ACHN (cell line): ENCODE measurements around the gene ENO2.
"Not testable (repeated sequence)": the region's sequence is repeated elsewhere in the genome, so short reads cannot be mapped to it uniquely, and the experiment has no call there.

Experiments used
- DNase-seq: peaks from one replicate; pipeline ENCODE4 v3.0.0-alpha.2; 2015
- in situ Hi-C: cut with HindIII; loops from 2 replicates; pipeline ENCODE4 v1.10.0; 2017; ENCODE audit warnings: low sequenced_read_pairs, low pct_ligation_motif_present, low pct_unique_long_range_greater_than_20kb

Gene ENO2

DNA sequence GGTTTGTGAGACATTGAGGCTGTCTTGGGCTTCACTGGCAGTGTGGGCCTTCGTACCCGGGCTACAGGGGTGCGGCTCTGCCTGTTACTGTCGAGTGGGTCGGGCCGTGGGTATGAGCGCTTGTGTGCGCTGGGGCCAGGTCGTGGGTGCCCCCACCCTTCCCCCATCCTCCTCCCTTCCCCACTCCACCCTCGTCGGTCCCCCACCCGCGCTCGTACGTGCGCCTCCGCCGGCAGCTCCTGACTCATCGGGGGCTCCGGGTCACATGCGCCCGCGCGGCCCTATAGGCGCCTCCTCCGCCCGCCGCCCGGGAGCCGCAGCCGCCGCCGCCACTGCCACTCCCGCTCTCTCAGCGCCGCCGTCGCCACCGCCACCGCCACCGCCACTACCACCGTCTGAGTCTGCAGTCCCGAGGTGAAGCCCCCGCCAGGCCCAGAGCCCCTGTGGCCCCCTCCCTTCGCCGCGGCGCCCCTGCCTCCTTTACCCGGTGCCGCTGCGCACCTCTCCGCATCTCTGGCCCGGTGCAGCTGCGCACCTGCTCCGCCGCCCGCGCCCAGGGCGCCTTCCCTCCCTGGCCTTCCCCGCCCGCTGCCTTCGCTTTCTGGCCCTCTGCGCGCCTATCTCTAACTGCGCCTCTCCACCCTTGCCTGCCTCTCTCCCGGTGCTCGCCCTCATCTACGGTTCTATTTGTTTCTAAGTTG lies at the start of gene ENO2:
Gene ENO2 (plus strand): TSS at position 335 of the 701 bp plus-strand sequence. CDS start 1,253 bp downstream, outside the sequence.
- in situ Hi-C loops = no loop called here
- peak; percentile 79 for DNase-seq

DNA sequence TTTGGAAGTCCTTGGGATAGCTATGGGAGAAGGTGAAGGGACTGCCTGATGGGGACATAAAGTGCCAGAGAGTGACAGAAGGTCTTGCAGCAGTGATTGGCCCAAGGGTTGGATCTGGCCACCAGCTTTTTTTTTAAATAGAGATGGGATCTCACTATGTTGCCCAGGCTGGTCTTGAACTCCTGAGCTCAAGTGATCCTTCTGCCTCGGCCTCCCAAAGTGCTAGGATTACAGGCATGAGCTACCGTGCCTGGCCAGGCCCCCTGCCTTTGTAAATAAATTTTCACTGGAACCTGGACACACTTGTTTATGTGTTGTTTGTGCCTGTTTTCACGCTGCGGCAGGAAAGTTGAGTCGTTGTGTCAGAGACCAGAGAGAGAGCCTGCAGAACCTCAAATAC lies 49.1 kb upstream of the ENO2 start:
- in situ Hi-C loops, DNase-seq: not testable (repeated sequence)

DNA sequence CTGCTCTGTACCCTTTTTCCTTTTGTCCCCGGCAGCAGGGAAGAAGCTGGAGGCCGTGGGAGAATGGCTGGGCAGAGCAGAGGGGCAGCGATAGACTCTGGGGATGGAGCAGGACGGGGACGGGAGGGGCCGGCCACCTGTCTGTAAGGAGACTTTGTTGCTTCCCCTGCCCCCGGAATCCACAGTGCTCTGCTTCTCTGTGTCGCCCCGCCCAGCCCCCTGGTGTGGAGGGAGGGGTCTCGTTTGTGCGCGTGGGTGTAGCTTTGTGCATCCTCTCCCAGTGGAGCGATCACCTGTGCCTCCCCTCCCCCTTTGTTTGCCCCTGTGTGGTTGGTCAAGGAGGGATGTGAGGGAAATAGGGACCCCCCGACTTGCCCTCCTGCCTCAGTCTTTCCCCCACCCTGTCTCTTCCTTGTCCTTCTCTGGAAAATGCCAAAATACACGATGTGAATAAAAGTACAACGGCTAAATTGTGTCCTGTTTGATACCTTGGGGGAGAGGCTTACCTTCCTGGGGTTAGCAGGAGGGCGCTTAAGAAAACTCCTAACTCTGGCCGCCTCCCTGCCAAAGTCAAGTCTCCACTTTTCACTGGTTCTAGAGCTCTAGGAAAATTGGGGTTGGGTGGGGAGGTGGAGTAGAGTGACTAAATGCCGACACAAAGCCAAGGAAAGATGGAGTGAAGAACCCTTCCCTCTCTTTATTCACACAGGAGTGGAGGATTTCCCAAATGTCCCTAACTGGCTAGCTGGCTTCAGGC lies 48.0 kb upstream of the ENO2 start:
- in situ Hi-C loops = no loop called here
- DNase-seq = no peak

- in situ Hi-C loops = no loop called here
- peak; percentile 36 for DNase-seq
These were observed 47.4 kb upstream of the ENO2 start for GRCh38 chr12:6866920-6867412.

DNA sequence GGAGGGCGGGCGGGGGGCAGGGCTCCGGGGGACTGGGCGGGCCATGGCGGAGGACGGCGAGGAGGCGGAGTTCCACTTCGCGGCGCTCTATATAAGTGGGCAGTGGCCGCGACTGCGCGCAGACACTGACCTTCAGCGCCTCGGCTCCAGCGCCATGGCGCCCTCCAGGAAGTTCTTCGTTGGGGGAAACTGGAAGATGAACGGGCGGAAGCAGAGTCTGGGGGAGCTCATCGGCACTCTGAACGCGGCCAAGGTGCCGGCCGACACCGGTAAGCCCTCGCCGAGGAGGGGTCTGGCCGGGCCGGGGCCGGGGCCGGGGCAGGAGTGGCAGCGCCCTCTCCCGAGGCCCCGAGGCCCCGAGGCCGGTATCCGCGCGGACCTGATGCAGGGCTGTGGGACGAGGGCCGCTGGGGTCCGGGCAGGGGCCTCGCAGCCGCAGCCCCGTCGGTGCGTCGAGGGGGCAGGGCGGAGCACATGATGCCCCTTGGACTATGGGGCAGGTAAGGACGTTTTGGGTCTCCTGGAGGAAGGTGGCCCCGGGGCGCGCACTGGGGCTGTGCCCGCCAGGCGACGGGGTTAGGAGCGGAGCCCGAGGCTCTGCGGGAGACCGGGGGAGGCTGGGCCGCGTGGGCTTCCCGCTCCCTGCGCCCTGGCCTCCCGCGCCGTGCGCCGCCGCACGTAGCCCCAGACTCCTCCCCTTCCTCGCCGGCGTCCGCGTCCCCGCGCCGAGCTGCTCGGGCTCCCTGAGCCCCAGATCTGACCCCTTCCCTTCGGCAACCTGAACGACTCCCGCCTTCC lies 46.8 kb upstream of the ENO2 start, which contains the start of gene TPI1:
Gene TPI1 (plus strand): TSS at position 119 of the 798 bp plus-strand sequence. CDS start 36 bp downstream, at position 155.
- in situ Hi-C loops = no loop called here
- DNase-seq = peak; percentile 85

DNA sequence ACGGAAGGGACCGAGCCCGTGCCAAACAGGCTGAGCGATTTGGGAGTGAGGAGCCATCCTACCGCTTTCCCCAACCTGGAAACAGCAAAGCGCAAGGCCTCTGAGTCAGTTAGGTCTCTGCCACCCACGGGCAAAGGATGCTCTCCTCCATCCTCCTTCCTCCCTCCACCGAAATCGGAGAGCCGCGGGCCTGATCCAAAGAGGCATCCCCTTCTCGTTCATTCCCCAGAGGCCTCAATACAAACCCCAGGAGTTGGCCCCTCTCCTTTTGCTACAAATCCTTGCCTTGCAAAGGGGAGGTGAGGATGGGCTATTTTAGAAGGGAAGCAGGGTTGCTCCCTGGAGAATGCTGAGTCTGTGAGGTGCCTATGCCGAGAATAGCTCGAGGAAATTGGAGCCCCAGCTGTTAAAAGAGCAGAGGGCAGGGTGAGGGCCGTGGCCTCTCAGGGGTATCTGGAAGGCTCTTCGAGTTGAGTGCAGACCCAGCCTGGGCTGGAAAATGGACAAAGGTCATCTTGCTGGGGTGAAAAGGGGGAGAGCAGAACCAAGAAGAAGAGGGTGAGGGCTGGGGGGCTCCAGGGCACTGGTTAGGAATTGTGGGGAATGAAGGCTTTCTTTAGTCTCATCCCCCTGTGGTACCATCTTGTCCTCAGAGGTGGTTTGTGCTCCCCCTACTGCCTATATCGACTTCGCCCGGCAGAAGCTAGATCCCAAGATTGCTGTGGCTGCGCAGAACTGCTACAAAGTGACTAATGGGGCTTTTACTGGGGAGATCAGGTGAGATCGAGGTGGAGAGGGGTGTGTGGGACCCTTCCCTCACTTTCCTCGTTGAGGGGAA lies 46.0 kb upstream of the ENO2 start:
- peak; percentile 36 for DNase-seq
- in situ Hi-C loops = no loop called here

DNA sequence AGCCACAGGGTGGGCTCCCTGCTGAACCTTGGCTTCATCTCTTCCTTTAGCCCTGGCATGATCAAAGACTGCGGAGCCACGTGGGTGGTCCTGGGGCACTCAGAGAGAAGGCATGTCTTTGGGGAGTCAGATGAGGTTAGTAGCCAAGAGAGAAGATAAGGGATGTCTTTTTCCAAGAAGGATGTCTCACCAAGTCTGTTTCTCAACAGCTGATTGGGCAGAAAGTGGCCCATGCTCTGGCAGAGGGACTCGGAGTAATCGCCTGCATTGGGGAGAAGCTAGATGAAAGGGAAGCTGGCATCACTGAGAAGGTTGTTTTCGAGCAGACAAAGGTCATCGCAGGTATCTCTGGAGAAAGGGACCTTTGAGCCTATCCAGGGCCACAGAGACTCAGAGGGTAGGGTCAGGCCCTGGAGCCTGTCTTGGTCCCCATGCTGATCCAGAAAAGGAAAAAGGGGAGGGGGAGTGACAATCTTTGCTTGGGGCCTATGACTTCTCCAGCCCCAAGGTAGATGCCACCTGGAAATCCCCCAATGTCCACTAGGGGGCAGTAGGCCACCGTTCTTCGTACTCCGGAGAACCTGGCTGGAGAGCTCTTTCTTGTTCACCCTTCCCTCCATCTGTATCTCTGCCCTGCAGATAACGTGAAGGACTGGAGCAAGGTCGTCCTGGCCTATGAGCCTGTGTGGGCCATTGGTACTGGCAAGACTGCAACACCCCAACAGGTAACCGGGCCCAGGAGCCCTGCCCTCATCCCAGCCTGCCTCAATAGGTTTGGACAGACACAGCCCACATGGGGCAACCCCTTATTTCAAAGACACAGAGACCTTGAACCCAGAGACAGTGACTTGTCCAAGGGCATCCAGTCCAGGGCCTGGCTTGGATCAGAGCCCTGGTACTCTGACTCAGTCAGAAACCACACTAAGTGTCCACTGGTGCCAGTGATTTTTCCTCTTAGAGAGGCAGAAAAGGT lies 45.0 kb upstream of the ENO2 start:
- in situ Hi-C loops = no loop called here
- DNase-seq = peak; percentile 89

DNA sequence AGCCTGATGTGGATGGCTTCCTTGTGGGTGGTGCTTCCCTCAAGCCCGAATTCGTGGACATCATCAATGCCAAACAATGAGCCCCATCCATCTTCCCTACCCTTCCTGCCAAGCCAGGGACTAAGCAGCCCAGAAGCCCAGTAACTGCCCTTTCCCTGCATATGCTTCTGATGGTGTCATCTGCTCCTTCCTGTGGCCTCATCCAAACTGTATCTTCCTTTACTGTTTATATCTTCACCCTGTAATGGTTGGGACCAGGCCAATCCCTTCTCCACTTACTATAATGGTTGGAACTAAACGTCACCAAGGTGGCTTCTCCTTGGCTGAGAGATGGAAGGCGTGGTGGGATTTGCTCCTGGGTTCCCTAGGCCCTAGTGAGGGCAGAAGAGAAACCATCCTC lies 44.1 kb upstream of the ENO2 start:
- in situ Hi-C loops, DNase-seq: not testable (repeated sequence)

- in situ Hi-C loops = no loop called here
- peak; percentile 67 for DNase-seq
These were observed 43.1 kb upstream of the ENO2 start for GRCh38 chr12:6871052-6871957.

DNA sequence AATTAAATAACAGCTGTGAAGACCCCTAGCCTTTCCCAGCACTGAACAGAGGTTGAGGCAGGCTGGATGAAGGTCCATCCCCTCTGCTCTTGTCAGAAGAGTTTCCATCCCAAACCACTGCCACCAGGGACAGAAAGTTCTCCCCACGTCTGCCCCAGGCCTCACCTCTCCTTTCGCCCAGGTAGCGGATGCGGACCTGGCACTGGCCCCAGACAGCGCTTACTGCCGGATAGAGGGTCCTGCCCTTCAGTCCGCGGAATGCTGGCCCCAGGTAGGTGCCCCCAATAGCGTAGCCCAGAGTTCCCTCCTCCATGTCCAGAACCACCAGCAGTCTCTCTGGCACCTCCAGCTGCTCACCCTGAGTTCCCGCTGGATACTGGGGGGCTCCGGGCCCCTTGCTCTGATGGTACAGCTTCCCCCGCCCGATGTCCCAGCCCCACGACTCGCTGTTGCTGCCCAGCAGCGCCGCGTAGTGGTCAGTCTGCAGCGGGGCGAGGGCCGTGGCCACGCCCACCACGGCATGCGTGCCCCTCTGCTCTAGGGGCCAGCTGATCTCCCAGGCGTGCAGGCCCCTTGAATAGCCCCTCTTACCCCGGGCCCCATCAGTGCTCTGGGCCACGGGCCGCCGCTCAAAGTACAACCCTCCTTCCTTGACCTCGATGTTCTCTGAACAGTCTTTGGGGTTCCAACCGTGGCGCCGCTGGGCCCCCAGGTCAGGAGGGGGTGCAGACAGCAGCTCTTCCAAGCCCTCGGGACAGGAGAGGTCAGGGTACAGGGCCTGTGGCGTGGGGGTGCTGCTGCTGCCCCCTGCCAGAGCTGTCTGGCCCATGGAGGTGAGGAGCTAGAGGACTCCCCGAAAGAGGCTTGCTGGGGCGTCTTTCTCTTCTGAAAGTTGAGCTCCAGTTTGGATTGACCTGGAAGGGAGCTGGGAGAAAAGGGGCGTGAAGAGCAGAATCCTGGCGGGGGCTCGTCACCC lies 42.0 kb upstream of the ENO2 start:
- DNase-seq = peak; percentile 88
- in situ Hi-C loops = no loop called here

- DNase-seq = peak; percentile 100
- in situ Hi-C loops = no loop called here
These were observed 41.0 kb upstream of the ENO2 start, which contains the start of gene SPSB2 for GRCh38 chr12:6873094-6874014. Gene SPSB2 (minus strand): TSS chr12:6873303. CDS start chr12:6872901, 402 bp downstream.

- DNase-seq, in situ Hi-C loops: not testable (repeated sequence)
These were observed 40.4 kb upstream of the ENO2 start for GRCh38 chr12:6874015-6874368.

GRCh38 chr12:6879824-6880223 lies 34.6 kb upstream of the ENO2 start:
- in situ Hi-C loops, DNase-seq: not testable (repeated sequence)

DNA sequence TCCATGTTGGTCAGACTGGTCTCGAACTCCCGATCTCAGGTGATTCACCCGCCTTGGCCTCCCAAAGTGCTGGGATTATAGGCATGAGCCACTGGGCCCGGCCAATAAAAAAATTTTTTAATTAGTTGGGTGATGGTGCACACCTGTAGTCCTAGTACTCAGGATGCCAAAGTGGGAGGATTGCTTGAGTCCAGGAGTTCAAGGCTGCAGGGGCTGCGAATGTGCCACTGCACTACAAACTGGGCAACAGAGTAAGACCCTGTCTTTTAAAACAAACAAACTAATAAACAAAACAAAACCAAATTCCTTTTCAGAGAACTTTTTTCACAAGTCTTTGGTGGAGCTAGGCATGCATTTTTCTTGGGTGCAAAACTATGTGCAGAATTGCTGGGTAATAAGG lies 31.1 kb upstream of the ENO2 start:
- DNase-seq = no peak
- in situ Hi-C loops = no loop called here
